AG10803 (cell line): ENCODE measurements around the gene TNNT2.
A peak's percentile ranks its signal among the peaks of the same experiment; 100 is the strongest.

Source experiments
- DNase-seq: peaks from one replicate; pipeline ENCODE4 v3.0.0; 2010; ENCODE audit warnings: low read depth
- H3K4me3 ChIP-seq: 2 replicates; pipeline ENCODE4 v1.5.1; 2011; ENCODE audit warnings: mild to moderate bottlenecking, low read length, control low read depth
- CTCF ChIP-seq: conservative IDR thresholded peaks from 2 replicates; pipeline ENCODE4 v1.5.1; 2011; ENCODE audit warnings: mild to moderate bottlenecking, low read length, control low read depth, inconsistent platforms

Gene TNNT2

GRCh38 chr1:201360901-201361651, 16.4 kb downstream of the TNNT2 start:
- H3K4me3 ChIP-seq = no peak overlapping the region
- no peak for TF ChIP-seq CTCF

GRCh38 chr1:201360486-201360885, 17.0 kb downstream of the TNNT2 start:
- DNase-seq = no peak
- TF ChIP-seq CTCF = no peak
- no peak overlapping the region for H3K4me3 ChIP-seq

More at GRCh38 chr1:201360901-201361651, 16.4 kb downstream of the TNNT2 start:
- DNase-seq = no peak

DNA sequence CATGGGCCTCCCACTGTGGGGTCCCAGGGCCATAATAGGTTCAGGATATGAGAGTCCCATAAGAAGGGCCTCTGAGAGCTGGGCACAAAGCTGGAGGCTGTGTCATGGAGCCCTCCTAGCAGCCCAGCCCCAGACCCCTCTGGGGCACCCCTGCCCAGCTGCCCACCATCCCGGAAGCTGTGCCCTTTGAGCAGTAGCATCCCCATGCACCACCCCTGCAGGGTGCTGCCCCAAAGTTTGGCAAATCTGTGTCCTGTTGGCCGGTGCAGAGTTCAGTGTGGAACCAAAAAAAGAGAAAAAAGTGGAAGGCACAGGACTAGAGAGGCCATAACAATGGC, 17.6 kb downstream of the TNNT2 start:
- DNase-seq = no peak
- no peak for TF ChIP-seq CTCF

DNA sequence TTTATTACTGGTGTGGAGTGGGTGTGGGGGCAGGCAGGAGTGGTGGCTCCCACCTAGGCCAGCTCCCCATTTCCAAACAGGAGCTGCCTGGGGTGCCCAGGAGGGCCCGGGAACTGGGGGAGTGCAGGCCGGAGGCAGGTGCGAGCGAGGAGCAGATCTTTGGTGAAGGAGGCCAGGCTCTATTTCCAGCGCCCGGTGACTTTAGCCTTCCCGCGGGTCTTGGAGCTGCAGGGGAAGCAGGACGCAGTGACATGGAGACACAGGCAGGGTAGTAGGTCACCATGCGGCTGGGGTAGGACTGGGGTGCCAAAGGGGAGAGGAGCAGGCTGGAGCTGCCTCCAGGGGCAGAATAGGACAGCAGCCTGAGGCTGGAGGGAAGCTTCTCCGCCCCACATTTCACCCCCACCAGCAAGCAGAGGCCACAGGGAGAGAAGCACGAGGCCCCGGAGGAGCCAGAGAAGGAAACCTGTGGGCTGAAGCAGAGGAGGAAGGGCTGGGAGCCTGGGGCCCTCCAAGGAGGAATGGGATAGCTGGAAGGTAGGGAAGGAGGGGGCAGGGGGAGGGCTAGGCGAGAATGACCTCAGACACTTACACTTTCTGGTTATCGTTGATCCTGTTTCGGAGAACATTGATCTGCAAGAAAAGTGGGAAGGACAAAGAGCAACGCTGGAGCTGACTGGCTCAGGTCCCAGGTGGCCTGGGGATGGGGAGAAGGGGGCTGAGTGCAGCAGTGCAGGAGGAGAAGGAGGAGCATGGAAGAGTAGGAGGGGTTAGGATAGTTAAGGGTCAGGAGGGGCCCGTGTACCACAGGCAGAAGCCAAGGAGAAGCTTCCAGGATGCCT, 18.2 kb downstream of the TNNT2 start:
- DNase-seq = no peak
- no peak overlapping the region for H3K4me3 ChIP-seq
- no peak for TF ChIP-seq CTCF

More for the DNA sequence above, 17.6 kb downstream of the TNNT2 start:
- no peak overlapping the region for H3K4me3 ChIP-seq

DNA sequence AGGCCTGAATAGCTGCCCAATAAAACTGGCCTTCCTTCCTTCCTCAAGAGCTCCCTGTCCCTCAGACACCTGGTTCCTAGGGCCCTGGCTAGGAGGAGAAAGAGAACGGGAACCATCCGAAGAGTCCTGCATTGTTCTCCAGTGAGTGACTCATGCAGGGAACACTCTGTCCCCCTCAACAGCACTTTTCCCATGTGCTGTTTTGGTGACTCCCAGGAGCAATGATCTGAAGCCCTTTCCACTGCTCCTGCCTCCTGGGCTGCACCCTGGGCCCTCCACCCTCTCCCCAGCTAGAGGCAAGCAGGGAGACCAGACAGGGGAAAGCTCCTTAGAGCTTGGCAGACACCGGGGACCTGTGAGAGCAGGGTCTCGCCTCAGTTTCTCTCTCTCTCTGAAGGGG, 18.9 kb downstream of the TNNT2 start:
- no peak for TF ChIP-seq CTCF
- no peak overlapping the region for H3K4me3 ChIP-seq
- peak; percentile 6 for DNase-seq

- DNase-seq = no peak
- no peak for TF ChIP-seq CTCF
- H3K4me3 ChIP-seq = no peak overlapping the region
Measured at GRCh38 chr1:201357636-201358348, 19.7 kb downstream of the TNNT2 start.
